ENCODE results near the gene GUCY2D. TPM values are rescaled to one million over a fixed set of nuclear protein-coding genes. Genes with fewer than 3 reads are reported as not detected.
A peak's percentile ranks its signal among the peaks of the same experiment; 100 is the strongest.

GUCY2D gene
- total and polyA plus RNA-seq, 2 experiments from 2014 or later: 0.22 TPM; not detected in 1

GRCh38 chr17:8002721-8003593 lies 542 bp downstream of the GUCY2D start:
- Histone ChIP-seq H3K27me3 (replicated peaks; ENCODE audit: insufficient read depth) (peaks cover 46% of the 10 kb centered on the region), H3K4me1 (ENCODE audit: insufficient read depth) (no peaks in the 10 kb centered on the region), H3K27ac (no peak overlapping the region), H3K9me3 (ENCODE audit: low read depth) (no peaks in the 10 kb centered on the region), H4K20me1 (ENCODE audit: insufficient read depth) (no peaks in the 10 kb centered on the region), H3K9me2 (ENCODE audit: insufficient read depth) (no peaks in the 10 kb centered on the region), H2AFZ (peak overlapping the region; percentile 63), H3K9ac (no peak overlapping the region), H3K79me2 (ENCODE audit: insufficient read depth) (no peaks in the 10 kb centered on the region), H3K4me2 (ENCODE audit: unreplicated experiment) (no peak overlapping the region), H3F3A (ENCODE audit: insufficient read depth) (peaks cover 3% of the 10 kb centered on the region; the same call in 1 of the 2 replicates), H3K36me3 (ENCODE audit: low read depth) (no peaks in the 10 kb centered on the region), H3K4me3 (no peak overlapping the region; the same call in 1 of the 2 replicates)
- DNase-seq: peak; percentile 41
- WGBS, 2 experiments (ENCODE audit: low coverage in 1 of 2, low lambda C conversion rate in 2 of 2, missing lambda C conversion rate in 2 of 2): 5 to 8% methylated on average over 47 to 92 of the region's 92 CpGs
- in situ Hi-C loops (cut with MboI): no loop called here
- TF ChIP-seq EZH2 (IDR thresholded peaks at IDR 0.05; ENCODE audit: insufficient read depth, poor library complexity, severe bottlenecking): peak; percentile 53
- TF ChIP-seq EZH2phosphoT487 (IDR thresholded peaks at IDR 0.05; ENCODE audit: insufficient read depth, low read depth): no peak

- Histone ChIP-seq H3F3A (ENCODE audit: insufficient read depth) (peaks cover 3% of the 10 kb centered on the region; the same call in 1 of the 2 replicates), H3K4me2 (ENCODE audit: unreplicated experiment) (no peak overlapping the region), H3K9ac (no peak overlapping the region), H3K9me2 (ENCODE audit: insufficient read depth) (no peaks in the 10 kb centered on the region), H3K4me3 (no peak overlapping the region; the same call in 1 of the 2 replicates), H3K4me1 (ENCODE audit: insufficient read depth) (no peaks in the 10 kb centered on the region), H2AFZ (peak overlapping the region; percentile 63), H3K27ac (no peak overlapping the region), H3K36me3 (ENCODE audit: low read depth) (no peaks in the 10 kb centered on the region), H3K79me2 (ENCODE audit: insufficient read depth) (no peaks in the 10 kb centered on the region), H3K9me3 (ENCODE audit: low read depth) (no peaks in the 10 kb centered on the region), H4K20me1 (ENCODE audit: insufficient read depth) (no peaks in the 10 kb centered on the region), H3K27me3 (replicated peaks; ENCODE audit: insufficient read depth) (peaks cover 44% of the 10 kb centered on the region)
- in situ Hi-C loops (cut with MboI): no loop called here
- TF ChIP-seq EZH2 (IDR thresholded peaks at IDR 0.05; ENCODE audit: insufficient read depth, poor library complexity, severe bottlenecking) (no peak), EZH2phosphoT487 (IDR thresholded peaks at IDR 0.05; ENCODE audit: insufficient read depth, low read depth) (no peak)
- no peak for DNase-seq
- WGBS, 2 experiments (ENCODE audit: low coverage in 1 of 2, low lambda C conversion rate in 2 of 2, missing lambda C conversion rate in 2 of 2): 52 to 56% methylated on average over 37 to 44 of the region's 44 CpGs
Measured at GRCh38 chr17:8003594-8004181, 1.3 kb downstream of the GUCY2D start.

GRCh38 chr17:8004899-8005298 lies 2.5 kb downstream of the GUCY2D start:
- Histone ChIP-seq H4K20me1 (ENCODE audit: insufficient read depth) (no peaks in the 10 kb centered on the region), H3K9me2 (ENCODE audit: insufficient read depth) (no peaks in the 10 kb centered on the region), H3K4me2 (ENCODE audit: unreplicated experiment) (peak overlapping the region; percentile 43), H2AFZ (no peak overlapping the region; the same call in 1 of the 2 replicates), H3K4me1 (ENCODE audit: insufficient read depth) (no peaks in the 10 kb centered on the region), H3K27ac (0 out of 2 replicates have a peak overlapping the region, but pooled peaks have one; percentile 13), H3K27me3 (replicated peaks; ENCODE audit: insufficient read depth) (peaks cover 32% of the 10 kb centered on the region), H3F3A (ENCODE audit: insufficient read depth) (peaks cover 3% of the 10 kb centered on the region; the same call in 1 of the 2 replicates), H3K9me3 (ENCODE audit: low read depth) (no peaks in the 10 kb centered on the region), H3K9ac (no peak overlapping the region), H3K4me3 (no peak overlapping the region), H3K36me3 (ENCODE audit: low read depth) (no peaks in the 10 kb centered on the region), H3K79me2 (ENCODE audit: insufficient read depth) (no peaks in the 10 kb centered on the region)
- DNase-seq: peak; percentile 83
- in situ Hi-C loops (cut with MboI): no loop called here
- WGBS, 2 experiments (ENCODE audit: low coverage in 1 of 2, low lambda C conversion rate in 2 of 2, missing lambda C conversion rate in 2 of 2): 74% methylated on average over 6 of the region's 6 CpGs
- TF ChIP-seq EZH2 (IDR thresholded peaks at IDR 0.05; ENCODE audit: insufficient read depth, poor library complexity, severe bottlenecking) (no peak), EZH2phosphoT487 (IDR thresholded peaks at IDR 0.05; ENCODE audit: insufficient read depth, low read depth) (no peak)

GRCh38 chr17:8005357-8005756 lies 2.9 kb downstream of the GUCY2D start:
- Histone ChIP-seq H2AFZ (no peak overlapping the region; the same call in 1 of the 2 replicates), H3K9ac (no peak overlapping the region), H3K9me3 (ENCODE audit: low read depth) (no peaks in the 10 kb centered on the region), H3K27me3 (replicated peaks; ENCODE audit: insufficient read depth) (peaks cover 31% of the 10 kb centered on the region), H3K4me1 (ENCODE audit: insufficient read depth) (no peaks in the 10 kb centered on the region), H3K4me2 (ENCODE audit: unreplicated experiment) (no peak overlapping the region), H3K9me2 (ENCODE audit: insufficient read depth) (no peaks in the 10 kb centered on the region), H3F3A (ENCODE audit: insufficient read depth) (peaks cover 3% of the 10 kb centered on the region; the same call in 1 of the 2 replicates), H3K4me3 (no peak overlapping the region), H3K36me3 (ENCODE audit: low read depth) (no peaks in the 10 kb centered on the region), H3K79me2 (ENCODE audit: insufficient read depth) (no peaks in the 10 kb centered on the region), H4K20me1 (ENCODE audit: insufficient read depth) (no peaks in the 10 kb centered on the region), H3K27ac (0 out of 2 replicates have a peak overlapping the region, but pooled peaks have one; percentile 13)
- peak; percentile 49 for DNase-seq
- in situ Hi-C loops (cut with MboI): no loop called here
- TF ChIP-seq EZH2 (IDR thresholded peaks at IDR 0.05; ENCODE audit: insufficient read depth, poor library complexity, severe bottlenecking) (no peak), EZH2phosphoT487 (IDR thresholded peaks at IDR 0.05; ENCODE audit: insufficient read depth, low read depth) (no peak)
- WGBS, 2 experiments (ENCODE audit: low coverage in 1 of 2, low lambda C conversion rate in 2 of 2, missing lambda C conversion rate in 2 of 2): 43 to 59% methylated on average over 1 of the region's 1 CpG

Data from GM23248 (cell line).